AG09309 (cell line): ENCODE data around the gene P4HA1.

Experiments used
- DNase-seq: peaks from one replicate; pipeline ENCODE4 v3.0.0-alpha.2; 2010; ENCODE audit warnings: low read depth
- H3K4me3 ChIP-seq: 2 replicates; pipeline ENCODE4 v1.5.1; 2011; ENCODE audit warnings: mild to moderate bottlenecking, low read depth, low read length, moderate library complexity; ENCODE audit not compliant: control insufficient read depth
- TF ChIP-seq, protein P1 (sequence below): IDR thresholded peaks from 2 replicates; pipeline ENCODE4 v1.5.1; 2011; ENCODE audit warnings: mild to moderate bottlenecking, low read depth, low read length, inconsistent platforms; ENCODE audit not compliant: insufficient read depth, control insufficient read depth; ENCODE audit errors: missing control alignments

The P4HA1 gene

DNA sequence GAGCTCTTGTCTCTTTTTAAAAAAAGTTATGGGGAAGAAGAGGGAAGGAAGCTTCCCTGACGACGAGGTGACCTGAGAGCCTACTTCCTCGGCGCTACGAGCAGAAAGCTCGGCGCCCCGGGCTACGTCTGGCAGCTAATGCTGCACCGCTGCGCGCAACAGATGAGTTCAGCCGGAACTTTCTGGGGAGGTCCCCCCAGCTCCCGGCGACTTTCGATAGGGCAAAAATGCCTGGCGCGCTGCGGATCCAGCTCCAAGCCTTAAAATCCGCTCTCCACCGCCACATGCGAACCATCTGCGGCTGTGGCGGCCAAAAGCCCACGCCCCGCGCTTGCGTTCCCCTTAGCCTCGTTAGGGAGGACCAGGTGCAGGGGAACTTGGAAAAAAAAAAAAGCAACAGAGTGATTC, 621 bp downstream of the P4HA1 start:
- TF ChIP-seq, protein P1, sequence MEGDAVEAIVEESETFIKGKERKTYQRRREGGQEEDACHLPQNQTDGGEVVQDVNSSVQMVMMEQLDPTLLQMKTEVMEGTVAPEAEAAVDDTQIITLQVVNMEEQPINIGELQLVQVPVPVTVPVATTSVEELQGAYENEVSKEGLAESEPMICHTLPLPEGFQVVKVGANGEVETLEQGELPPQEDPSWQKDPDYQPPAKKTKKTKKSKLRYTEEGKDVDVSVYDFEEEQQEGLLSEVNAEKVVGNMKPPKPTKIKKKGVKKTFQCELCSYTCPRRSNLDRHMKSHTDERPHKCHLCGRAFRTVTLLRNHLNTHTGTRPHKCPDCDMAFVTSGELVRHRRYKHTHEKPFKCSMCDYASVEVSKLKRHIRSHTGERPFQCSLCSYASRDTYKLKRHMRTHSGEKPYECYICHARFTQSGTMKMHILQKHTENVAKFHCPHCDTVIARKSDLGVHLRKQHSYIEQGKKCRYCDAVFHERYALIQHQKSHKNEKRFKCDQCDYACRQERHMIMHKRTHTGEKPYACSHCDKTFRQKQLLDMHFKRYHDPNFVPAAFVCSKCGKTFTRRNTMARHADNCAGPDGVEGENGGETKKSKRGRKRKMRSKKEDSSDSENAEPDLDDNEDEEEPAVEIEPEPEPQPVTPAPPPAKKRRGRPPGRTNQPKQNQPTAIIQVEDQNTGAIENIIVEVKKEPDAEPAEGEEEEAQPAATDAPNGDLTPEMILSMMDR = no peak
- DNase-seq = no peak
- peak overlapping the region; percentile 74 for H3K4me3 ChIP-seq

DNA sequence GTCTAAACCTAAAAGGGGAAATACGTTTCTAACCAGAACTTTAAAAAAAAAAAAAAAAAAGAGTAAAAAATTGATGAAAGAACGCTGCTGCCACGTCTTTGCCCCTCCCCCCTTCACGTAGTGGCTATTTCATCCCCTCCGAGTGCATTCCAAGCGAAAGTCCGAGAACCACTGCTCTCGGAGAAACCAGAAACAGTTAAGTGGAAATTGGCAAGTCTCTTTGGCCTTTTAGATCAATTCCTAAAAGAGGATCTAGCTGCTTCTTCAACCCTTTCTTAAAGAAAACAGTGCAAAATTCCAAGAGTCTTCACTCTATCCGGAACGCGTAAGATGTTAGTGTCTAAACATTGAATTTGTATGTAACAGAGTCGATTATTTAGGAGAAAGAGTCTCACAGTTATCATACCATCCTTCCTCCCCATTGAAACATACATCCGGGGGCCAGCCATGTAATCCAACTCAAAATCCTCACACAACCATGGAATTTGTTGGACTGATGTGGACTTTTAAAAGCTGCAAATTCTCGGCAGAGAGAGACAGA, 1.1 kb downstream of the P4HA1 start:
- H3K4me3 ChIP-seq = peak overlapping the region; percentile 74
- DNase-seq = no peak
- TF ChIP-seq, protein P1 = no peak

DNA sequence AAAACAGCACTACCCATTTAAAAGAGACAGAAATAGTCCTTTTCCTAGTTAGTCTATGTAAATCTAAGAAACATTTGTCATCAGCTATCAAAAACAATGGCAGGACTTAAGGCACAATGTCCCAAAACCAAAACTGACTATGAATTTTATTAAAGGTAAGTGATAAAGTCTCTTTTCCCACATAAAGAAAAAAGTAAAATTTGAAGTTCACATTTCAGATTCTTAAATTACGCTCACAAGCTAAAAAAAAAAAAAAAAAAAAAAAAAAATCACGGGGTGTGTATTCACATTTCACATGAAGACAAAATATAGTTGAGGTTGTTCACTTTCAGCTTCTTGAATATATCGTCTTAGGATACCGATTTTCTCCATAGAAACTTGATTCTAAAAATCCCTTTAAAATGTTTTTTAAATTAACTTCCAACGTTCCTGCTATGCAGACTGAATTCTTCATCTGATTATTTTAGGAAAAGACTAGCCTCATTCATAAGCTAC, 1.6 kb downstream of the P4HA1 start:
- peak overlapping the region; percentile 74 for H3K4me3 ChIP-seq
- no peak for DNase-seq
- TF ChIP-seq, protein P1 = no peak

DNA sequence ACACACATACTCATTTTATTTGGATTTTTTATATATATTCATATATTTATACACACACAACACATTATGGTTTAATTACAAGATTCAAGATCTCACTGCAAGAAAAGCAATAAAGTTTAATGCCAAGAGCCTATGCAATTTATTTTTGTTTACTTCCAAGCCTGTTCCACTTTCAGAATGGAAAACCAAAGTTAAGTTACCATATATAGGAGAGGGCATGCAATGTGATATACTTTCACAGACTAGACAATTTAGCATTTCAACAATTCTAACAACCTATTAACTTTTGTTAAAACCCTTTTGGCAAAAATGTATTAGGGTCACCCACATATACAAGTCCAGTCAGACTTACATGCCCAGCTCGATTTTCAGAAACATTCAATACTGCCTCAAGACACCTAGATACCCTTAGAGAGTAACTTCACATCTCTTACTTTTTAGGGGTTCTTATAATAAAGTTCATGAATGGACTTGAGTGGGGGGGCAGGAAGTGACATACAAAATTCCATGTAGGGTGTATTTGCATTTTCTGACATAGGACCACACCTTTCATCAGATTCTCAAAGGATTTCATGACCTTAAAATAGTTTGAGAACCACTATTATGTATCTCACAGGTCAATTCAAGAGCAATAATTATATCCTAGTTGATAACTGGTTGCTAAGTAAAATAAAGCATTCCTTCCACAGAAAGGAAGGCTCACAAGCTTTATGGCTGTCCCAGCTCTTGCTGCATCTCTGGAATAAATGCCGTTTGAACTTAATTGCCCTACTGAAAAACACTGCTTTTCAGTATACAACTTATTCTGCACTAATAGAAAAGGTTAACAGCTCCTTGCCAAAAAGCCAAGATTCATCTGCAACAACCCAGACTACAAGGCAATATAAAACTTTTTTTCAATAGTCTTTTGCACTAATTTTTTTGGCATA, 2.5 kb downstream of the P4HA1 start:
- TF ChIP-seq, protein P1 = no peak
- DNase-seq = no peak
- peak overlapping the region; percentile 74 for H3K4me3 ChIP-seq

DNA sequence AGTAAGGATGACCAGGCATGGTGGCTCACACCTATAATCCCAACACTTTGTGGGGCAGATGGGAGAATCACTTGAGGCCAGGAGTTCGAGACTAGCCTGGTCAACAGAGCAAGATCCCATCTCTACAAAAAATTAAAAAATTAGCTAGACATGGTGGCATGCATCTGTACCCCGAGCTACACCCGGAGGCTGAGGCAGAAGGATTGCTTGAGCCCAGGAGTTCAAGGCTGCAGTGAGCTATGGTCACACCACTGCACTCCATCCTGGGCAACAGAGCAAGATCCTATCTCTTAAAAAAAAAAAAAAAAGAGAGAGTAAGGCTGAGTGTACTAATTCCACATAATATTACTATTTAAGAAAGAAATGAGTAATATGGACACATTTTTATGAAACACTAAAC, 3.8 kb downstream of the P4HA1 start:
- TF ChIP-seq, protein P1 = no peak
- no peak overlapping the region for H3K4me3 ChIP-seq
- DNase-seq = no peak

DNA sequence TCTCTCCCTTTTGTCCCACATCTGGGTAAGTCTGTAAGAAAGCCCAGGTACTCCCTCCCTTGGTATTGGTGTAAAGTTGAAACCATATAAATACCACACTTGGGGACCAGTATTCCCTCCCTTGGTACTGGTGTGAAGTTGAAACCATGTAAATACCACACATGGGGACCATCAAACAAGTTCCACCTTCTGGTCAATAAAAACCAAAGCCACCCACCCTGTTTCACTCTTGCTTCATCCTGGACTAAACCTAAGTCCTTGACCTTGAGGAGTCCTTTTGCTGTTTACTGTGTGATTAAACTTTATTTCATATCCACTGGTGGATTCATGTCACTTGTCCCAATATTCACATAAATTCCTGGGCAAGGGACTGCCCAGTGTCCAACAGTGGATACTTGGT, 8.4 kb downstream of the P4HA1 start:
- TF ChIP-seq, protein P1 = no peak
- H3K4me3 ChIP-seq = no peak overlapping the region
- DNase-seq = no peak
